Stimulated activated CD8-positive, alpha-beta memory T cell treated with anti-CD3 and anti-CD28 coated beads, Interleukin-15, amount 100 ng/mL, for 1 hour (primary cell): Measurements from ENCODE around the gene SORBS1.
"Not testable (repeated sequence)": the region's sequence is repeated elsewhere in the genome, so short reads cannot be mapped to it uniquely, and the experiment has no call there.

Source experiments
- DNase-seq: peaks from one replicate; pipeline ENCODE4 v3.0.0-alpha.2; 2020; ENCODE audit warnings: low read depth

SORBS1 gene

GRCh38 chr10:95388539-95388938 is 172.6 kb downstream of the SORBS1 start:
- DNase-seq, result no peak

GRCh38 chr10:95388109-95388471 is 173.1 kb downstream of the SORBS1 start:
- DNase-seq, result no peak

- DNase-seq, result no peak
Measured at GRCh38 chr10:95384011-95384704, 177.0 kb downstream of the SORBS1 start.

GRCh38 chr10:95382596-95382995 is 178.6 kb downstream of the SORBS1 start:
- no peak for DNase-seq

- no peak for DNase-seq
Measured at GRCh38 chr10:95382174-95382573, 179.0 kb downstream of the SORBS1 start.

- DNase-seq, result no peak
Measured at GRCh38 chr10:95377950-95378349, 183.2 kb downstream of the SORBS1 start.

GRCh38 chr10:95375418-95375817 is 185.8 kb downstream of the SORBS1 start:
- DNase-seq, result no peak

GRCh38 chr10:95374597-95375209 is 186.5 kb downstream of the SORBS1 start:
- no peak for DNase-seq

GRCh38 chr10:95373660-95374059 is 187.5 kb downstream of the SORBS1 start:
- no peak for DNase-seq

- no peak for DNase-seq
Measured at GRCh38 chr10:95364342-95364741, 196.8 kb downstream of the SORBS1 start.

GRCh38 chr10:95363303-95363912 is 197.8 kb downstream of the SORBS1 start:
- peak; percentile 6 for DNase-seq

GRCh38 chr10:95360122-95360714 is 201.0 kb downstream of the SORBS1 start:
- DNase-seq, result no peak

GRCh38 chr10:95359466-95359865 is 201.7 kb downstream of the SORBS1 start:
- no peak for DNase-seq

- DNase-seq, result no peak
Measured at GRCh38 chr10:95356190-95356955, 204.8 kb downstream of the SORBS1 start.

GRCh38 chr10:95355301-95355700 is 205.9 kb downstream of the SORBS1 start:
- DNase-seq, result no peak

GRCh38 chr10:95354110-95354509 is 207.1 kb downstream of the SORBS1 start:
- DNase-seq, result no peak

GRCh38 chr10:95353123-95353522 is 208.0 kb downstream of the SORBS1 start:
- no peak for DNase-seq

- no peak for DNase-seq
Measured at GRCh38 chr10:95352684-95353083, 208.5 kb downstream of the SORBS1 start.

GRCh38 chr10:95350830-95351228 is 210.3 kb downstream of the SORBS1 start:
- DNase-seq, result no peak

- DNase-seq, result no peak
Measured at GRCh38 chr10:95350219-95350829, 210.8 kb downstream of the SORBS1 start.

GRCh38 chr10:95347402-95347766 is 213.8 kb downstream of the SORBS1 start:
- not testable (repeated sequence) for DNase-seq
